ENCODE measurements around the gene MMP14. TPM values are rescaled to one million over a fixed set of nuclear protein-coding genes. Genes with fewer than 3 reads are reported as not detected.

Gene MMP14
- polyA plus RNA-seq, 3 donors, result 0.14 to 4.6 (median 0.44) TPM

DNA sequence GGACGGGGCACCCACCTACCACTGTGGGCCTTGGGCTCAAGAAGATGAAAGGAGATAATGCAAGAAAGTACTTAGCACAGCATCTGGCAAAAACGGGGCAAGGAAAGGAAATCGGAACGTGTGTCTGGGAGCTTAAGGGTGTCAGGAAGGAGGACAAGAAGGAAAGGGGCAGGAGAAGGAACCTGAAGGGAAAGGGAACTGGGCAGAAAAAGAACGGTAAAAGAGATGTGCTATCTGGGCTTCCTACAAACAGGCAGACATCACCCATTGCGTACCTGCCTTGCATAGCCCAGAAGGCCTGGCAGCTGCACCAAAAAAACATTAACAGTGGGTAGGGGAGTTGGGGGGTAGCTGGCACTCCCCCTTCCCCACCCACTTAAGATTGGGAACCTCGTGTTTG lies 45.7 kb downstream of the MMP14 start:
- Histone ChIP-seq H3K9ac (ENCODE audit: insufficient read depth, low read length, poor library complexity, severe bottlenecking) (no peak overlapping the region), H3K27me3 (ENCODE audit: control insufficient read depth in 2 of 2, insufficient read depth in 2 of 2, low read length in 2 of 2) (peaks cover 0 to 28% of the 10 kb centered on the region in 2 donors), H3K79me2 (ENCODE audit: insufficient read depth, low read length) (no peaks in the 10 kb centered on the region), H3K27ac (ENCODE audit: low read depth in 1 of 2, low read length in 2 of 2) (no peak overlapping the region), H3K4me3 (replicated peaks in 1 of 3; ENCODE audit: low read depth in 2 of 3, low read length in 3 of 3) (no peak overlapping the region), H2AFZ (ENCODE audit: insufficient read depth, low read depth, low read length, poor library complexity, severe bottlenecking) (no peak overlapping the region), H3K9me3 (replicated peaks in 1 of 2; ENCODE audit: control insufficient read depth in 1 of 2, insufficient read depth in 1 of 2, low read length in 2 of 2) (no peaks in the 10 kb centered on the region), H3K4me2 (replicated peaks; ENCODE audit: extremely low read depth, low read length, poor library complexity, severe bottlenecking) (no peak overlapping the region), H4K20me1 (ENCODE audit: insufficient read depth, low read length) (peaks cover under 1% of the 10 kb centered on the region), H3K36me3 (replicated peaks in 1 of 2; ENCODE audit: control insufficient read depth in 1 of 2, insufficient read depth in 2 of 2, low read length in 2 of 2) (peaks cover 23 to 25% of the 10 kb centered on the region in 2 donors), H3K4me1 (ENCODE audit: control insufficient read depth in 1 of 2, insufficient read depth in 2 of 2, low read length in 2 of 2) (peaks cover 9 to 17% of the 10 kb centered on the region in 2 donors)
- peaks cover 24 to 29% of the 10 kb centered on the region in 2 donors for H3K36me3 Mint-ChIP-seq
- 48% methylated on average over 3 of the region's 7 CpGs for WGBS (ENCODE audit: insufficient coverage)
- TF ChIP-seq, protein P1, sequence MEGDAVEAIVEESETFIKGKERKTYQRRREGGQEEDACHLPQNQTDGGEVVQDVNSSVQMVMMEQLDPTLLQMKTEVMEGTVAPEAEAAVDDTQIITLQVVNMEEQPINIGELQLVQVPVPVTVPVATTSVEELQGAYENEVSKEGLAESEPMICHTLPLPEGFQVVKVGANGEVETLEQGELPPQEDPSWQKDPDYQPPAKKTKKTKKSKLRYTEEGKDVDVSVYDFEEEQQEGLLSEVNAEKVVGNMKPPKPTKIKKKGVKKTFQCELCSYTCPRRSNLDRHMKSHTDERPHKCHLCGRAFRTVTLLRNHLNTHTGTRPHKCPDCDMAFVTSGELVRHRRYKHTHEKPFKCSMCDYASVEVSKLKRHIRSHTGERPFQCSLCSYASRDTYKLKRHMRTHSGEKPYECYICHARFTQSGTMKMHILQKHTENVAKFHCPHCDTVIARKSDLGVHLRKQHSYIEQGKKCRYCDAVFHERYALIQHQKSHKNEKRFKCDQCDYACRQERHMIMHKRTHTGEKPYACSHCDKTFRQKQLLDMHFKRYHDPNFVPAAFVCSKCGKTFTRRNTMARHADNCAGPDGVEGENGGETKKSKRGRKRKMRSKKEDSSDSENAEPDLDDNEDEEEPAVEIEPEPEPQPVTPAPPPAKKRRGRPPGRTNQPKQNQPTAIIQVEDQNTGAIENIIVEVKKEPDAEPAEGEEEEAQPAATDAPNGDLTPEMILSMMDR (IDR thresholded peaks at IDR 0.05), result no peak
- H3K4me1 Mint-ChIP-seq, result peaks cover 37% of the 10 kb centered on the region
- peaks cover 27 to 42% (median 31%) of the 10 kb centered on the region in 3 donors for H3K27me3 Mint-ChIP-seq (ENCODE audit: low read depth in 3 of 3)
- H3K9me3 Mint-ChIP-seq, result peaks cover 0 to 8% (median under 1%) of the 10 kb centered on the region in 7 donors
- H3K27ac Mint-ChIP-seq, result no peak overlapping the region
- H3K4me3 Mint-ChIP-seq, result peak overlapping the region in 1 of 2 donors; percentile 61
- no peak for DNase-seq
- intact Hi-C loops (cut with micrococcal nuclease), result no loop called here

- Mint-ChIP-seq H3K9me3 (peaks cover 0 to 8% (median 3%) of the 10 kb centered on the region in 7 donors), H3K4me3 (peak overlapping the region in 1 of 2 donors; percentile 39), H3K27ac (no peak overlapping the region), H3K27me3 (ENCODE audit: low read depth in 3 of 3) (peaks cover 31 to 47% (median 33%) of the 10 kb centered on the region in 3 donors), H3K4me1 (peaks cover 43% of the 10 kb centered on the region), H3K36me3 (peaks cover 19 to 25% of the 10 kb centered on the region in 2 donors)
- intact Hi-C loops (cut with micrococcal nuclease), result no loop called here
- H3K27me3 ChIP-seq (ENCODE audit: control insufficient read depth in 2 of 2, insufficient read depth in 2 of 2, low read length in 2 of 2), result peaks cover 0 to 31% of the 10 kb centered on the region in 2 donors
- 51% methylated on average over 4 of the region's 6 CpGs for WGBS (ENCODE audit: insufficient coverage)
- H3K9ac ChIP-seq (ENCODE audit: insufficient read depth, low read length, poor library complexity, severe bottlenecking), result no peak overlapping the region
- H3K9me3 ChIP-seq (replicated peaks in 1 of 2; ENCODE audit: control insufficient read depth in 1 of 2, insufficient read depth in 1 of 2, low read length in 2 of 2), result no peaks in the 10 kb centered on the region
- TF ChIP-seq, protein P1 (IDR thresholded peaks at IDR 0.05), result no peak
- no peaks in the 10 kb centered on the region for H3K79me2 ChIP-seq (ENCODE audit: insufficient read depth, low read length)
- no peak overlapping the region for H2AFZ ChIP-seq (ENCODE audit: insufficient read depth, low read depth, low read length, poor library complexity, severe bottlenecking)
- H3K4me3 ChIP-seq (replicated peaks in 1 of 3; ENCODE audit: low read depth in 2 of 3, low read length in 3 of 3), result no peak overlapping the region
- peaks cover 17 to 20% of the 10 kb centered on the region in 2 donors for H3K36me3 ChIP-seq (replicated peaks in 1 of 2; ENCODE audit: control insufficient read depth in 1 of 2, insufficient read depth in 2 of 2, low read length in 2 of 2)
- no peak overlapping the region for H3K4me2 ChIP-seq (replicated peaks; ENCODE audit: extremely low read depth, low read length, poor library complexity, severe bottlenecking)
- peak in 1 of 3 donors; percentile 19 for DNase-seq
- no peaks in the 10 kb centered on the region for H4K20me1 ChIP-seq (ENCODE audit: insufficient read depth, low read length)
- peaks cover 12 to 21% of the 10 kb centered on the region in 2 donors for H3K4me1 ChIP-seq (ENCODE audit: control insufficient read depth in 1 of 2, insufficient read depth in 2 of 2, low read length in 2 of 2)
- no peak overlapping the region for H3K27ac ChIP-seq (ENCODE audit: low read depth in 1 of 2, low read length in 2 of 2)
These were observed 46.3 kb downstream of the MMP14 start for GRCh38 chr14:22882529-22883172.

Measured in CD14-positive monocyte (primary cell).